Subcutaneous adipose tissue (tissue), 4 donors: Measurements from ENCODE around the gene UBA5. TPM values are rescaled to one million over a fixed set of nuclear protein-coding genes. Genes with fewer than 3 reads are reported as not detected.

Source experiments
- CTCF ChIP-seq: fragments of 450-650 bp; IDR thresholded peaks from one replicate; pipeline ENCODE4 v1.5.1; 2016; ENCODE audit warnings: low read depth, mild to moderate bottlenecking, control low read depth, antibody characterized with exemption, moderate library complexity
- total RNA-seq, 4 donors: library from RNA; depleted of rRNA; stranded (reverse); fragments of >200 nt; gene quantifications; one replicate each; pipeline ENCODE4 v1.1.0, GENCODE V29; 2016

Gene UBA5
- 10 to 100 TPM; 26.7 to 31.9 (median 29.2) TPM for total RNA-seq

GRCh38 chr3:132660052-132660810 lies at the start of gene UBA5:
Gene UBA5 (plus strand): TSS chr3:132660329. CDS start chr3:132660538, 209 bp downstream.
- TF ChIP-seq CTCF, result no peak

- TF ChIP-seq CTCF, result no peak
Observed at GRCh38 chr3:132615881-132616280, 44.2 kb upstream of the UBA5 start.

GRCh38 chr3:132616780-132617179 lies 43.3 kb upstream of the UBA5 start:
- TF ChIP-seq CTCF, result no peak

- TF ChIP-seq CTCF, result no peak
Observed at GRCh38 chr3:132622148-132622547, 38.0 kb upstream of the UBA5 start.

GRCh38 chr3:132622761-132623160 lies 37.4 kb upstream of the UBA5 start:
- TF ChIP-seq CTCF, result no peak

GRCh38 chr3:132623646-132624045 lies 36.5 kb upstream of the UBA5 start:
- TF ChIP-seq CTCF, result no peak

- TF ChIP-seq CTCF, result no peak
Observed at GRCh38 chr3:132624790-132625189, 35.3 kb upstream of the UBA5 start.
